K562 (cell line): ENCODE measurements around the gene ZNF487. TPM values are rescaled to one million over a fixed set of nuclear protein-coding genes. Genes with fewer than 3 reads are reported as not detected.

Experiments
- BHLHE40 ChIP-seq: IDR thresholded peaks from 2 replicates; pipeline ENCODE4 v1.6.1; 2011; ENCODE audit warnings: low read length, improper control_type of control experiment
- CSDE1 ChIP-seq, 2 experiments: fragments of 450-650 bp; IDR thresholded peaks; 2 replicates each; pipeline ENCODE4 v1.6.1; 2016; ENCODE audit warnings: mild to moderate bottlenecking in 1 of 2
- DNMT1 ChIP-seq: fragments of 450-650 bp; IDR thresholded peaks from 2 replicates; pipeline ENCODE4 v1.6.1; 2016; ENCODE audit warnings: antibody characterized with exemption, mild to moderate bottlenecking
- EGR1 ChIP-seq: fragments of 450-650 bp; conservative IDR thresholded peaks from 2 replicates; pipeline ENCODE4 v1.6.1; 2017; ENCODE audit warnings: mild to moderate bottlenecking
- IRF2 ChIP-seq: sonication (generic); formaldehyde crosslinking; IDR thresholded peaks from 2 replicates; pipeline ENCODE4 v1.8.1; 2022; ENCODE audit warnings: mild to moderate bottlenecking, missing genetic modification reagents
- KLF1 ChIP-seq: fragments of 450-650 bp; IDR thresholded peaks from 2 replicates; pipeline ENCODE4 v1.6.1; 2016; ENCODE audit warnings: missing genetic modification characterization, missing compliant biosample characterization
- NCOA2 ChIP-seq, 2 experiments: fragments of 450-650 bp; IDR thresholded peaks; 2 replicates each; pipeline ENCODE4 v1.6.1; 2018; ENCODE audit warnings: mild to moderate bottlenecking in 2 of 2, moderate library complexity in 1 of 2; ENCODE audit not compliant: partially characterized antibody in 2 of 2
- NFRKB ChIP-seq: fragments of 450-650 bp; IDR thresholded peaks from 2 replicates; pipeline ENCODE4 v1.6.1; 2016; ENCODE audit warnings: low read depth
- NFXL1 ChIP-seq: fragments of 450-650 bp; formaldehyde crosslinking; IDR thresholded peaks from 2 replicates; pipeline ENCODE4 v1.4.0; 2021; ENCODE audit warnings: mild to moderate bottlenecking
- PHF8 ChIP-seq: fragments of 200-600 bp; sonication (generic); IDR thresholded peaks from 2 replicates; pipeline ENCODE4 v1.6.1; 2012; ENCODE audit warnings: mixed run types, mild to moderate bottlenecking, inconsistent platforms, low read length, moderate library complexity, borderline replicate concordance
- SREBF2 ChIP-seq: sonication (generic); formaldehyde crosslinking; IDR thresholded peaks from 2 replicates; pipeline ENCODE4 v1.4.0; 2020; ENCODE audit warnings: mild to moderate bottlenecking, missing genetic modification reagents
- ZNF212 ChIP-seq: fragments of 450-650 bp; formaldehyde crosslinking; IDR thresholded peaks from 2 replicates; pipeline ENCODE4 v1.4.0; 2020; ENCODE audit warnings: mild to moderate bottlenecking
- ZNF3 ChIP-seq: fragments of 250-450 bp; sonication (Bioruptor Pico); IDR thresholded peaks from 2 replicates; pipeline ENCODE4 v1.5.0; 2021; ENCODE audit warnings: mild to moderate bottlenecking, moderate library complexity
- ZNF324 ChIP-seq: fragments of 250-450 bp; sonication (Bioruptor Pico); IDR thresholded peaks from 2 replicates; pipeline ENCODE4 v1.4.0; 2020; ENCODE audit warnings: mild to moderate bottlenecking
- ZNF699 ChIP-seq: fragments of 250-450 bp; sonication (Bioruptor Pico); IDR thresholded peaks from 2 replicates; pipeline ENCODE4 v1.8.0; 2021; ENCODE audit warnings: mild to moderate bottlenecking, moderate library complexity; ENCODE audit not compliant: insufficient replicate concordance
- polyA plus RNA-seq, 8 experiments: library from polyadenylated mRNA; depleted of rRNA in 4 of 8; stranded (reverse) in 5 of 8; unstranded in 3 of 8; fragments of >200 nt; fragmentation: Nextera tagmentation in 2 of 8; fragmentation: Illumina TruSeq in 1 of 8; extraction: Ambion mirVana in 2 of 8; extraction: Trizol in 1 of 8; gene quantifications; 2 replicates each; pipeline versions ENCODE4 v1.2.1 to v1.2.3, GENCODE V29; 2011 to 2014; ENCODE audit warnings: inconsistent platforms in 1 of 8, missing spikeins in 1 of 8
- total RNA-seq, 7 experiments: library from RNA; depleted of rRNA in 6 of 7; stranded (reverse); fragments of >200 nt in 6 of 7; fragmentation: Illumina TruSeq in 2 of 7; extraction: Trizol in 2 of 7; gene quantifications; 2 replicates each; pipeline versions ENCODE4 v1.2.1 to v1.2.3, GENCODE V29; 2011 to 2021; ENCODE audit warnings: low replicate concordance in 1 of 7
- TF ChIP-seq, protein P1 (sequence below): fragments of 450-650 bp; IDR thresholded peaks from 2 replicates; pipeline ENCODE4 v1.6.1; 2016; ENCODE audit warnings: antibody characterized with exemption
- TF ChIP-seq, protein P2 (sequence below): fragments of 450-650 bp; IDR thresholded peaks from 2 replicates; pipeline ENCODE4 v1.6.1; 2018; ENCODE audit not compliant: partially characterized antibody
- TF ChIP-seq, protein P3 (sequence below): sonication (generic); formaldehyde crosslinking; IDR thresholded peaks from 2 replicates; pipeline ENCODE4 v1.8.1; 2023; ENCODE audit warnings: mild to moderate bottlenecking, missing genetic modification reagents
- TF ChIP-seq, protein P4 (sequence below), 2 experiments: fragments of 450-650 bp in 1 of 2; sonication (generic) in 1 of 2; formaldehyde crosslinking in 1 of 2; IDR thresholded peaks in 1 of 2; conservative IDR thresholded peaks in 1 of 2; 2 replicates each; pipeline versions ENCODE4 v1.6.1 to v1.8.1; 2016 to 2023; ENCODE audit warnings: mild to moderate bottlenecking in 2 of 2, moderate library complexity in 2 of 2, inconsistent platforms in 1 of 2, missing genetic modification reagents in 1 of 2
- TF ChIP-seq, protein P5 (sequence below): fragments of 450-650 bp; IDR thresholded peaks from 2 replicates; pipeline ENCODE4 v1.6.1; 2016; ENCODE audit warnings: low read depth, mild to moderate bottlenecking, moderate library complexity

ZNF487 gene
- total and polyA plus RNA-seq, 9 of the 15 experiments (the other 6 are each of a cell fraction or from before 2014, with no cell fraction given): 1.9 to 6.5 (median 4.2) TPM

DNA sequence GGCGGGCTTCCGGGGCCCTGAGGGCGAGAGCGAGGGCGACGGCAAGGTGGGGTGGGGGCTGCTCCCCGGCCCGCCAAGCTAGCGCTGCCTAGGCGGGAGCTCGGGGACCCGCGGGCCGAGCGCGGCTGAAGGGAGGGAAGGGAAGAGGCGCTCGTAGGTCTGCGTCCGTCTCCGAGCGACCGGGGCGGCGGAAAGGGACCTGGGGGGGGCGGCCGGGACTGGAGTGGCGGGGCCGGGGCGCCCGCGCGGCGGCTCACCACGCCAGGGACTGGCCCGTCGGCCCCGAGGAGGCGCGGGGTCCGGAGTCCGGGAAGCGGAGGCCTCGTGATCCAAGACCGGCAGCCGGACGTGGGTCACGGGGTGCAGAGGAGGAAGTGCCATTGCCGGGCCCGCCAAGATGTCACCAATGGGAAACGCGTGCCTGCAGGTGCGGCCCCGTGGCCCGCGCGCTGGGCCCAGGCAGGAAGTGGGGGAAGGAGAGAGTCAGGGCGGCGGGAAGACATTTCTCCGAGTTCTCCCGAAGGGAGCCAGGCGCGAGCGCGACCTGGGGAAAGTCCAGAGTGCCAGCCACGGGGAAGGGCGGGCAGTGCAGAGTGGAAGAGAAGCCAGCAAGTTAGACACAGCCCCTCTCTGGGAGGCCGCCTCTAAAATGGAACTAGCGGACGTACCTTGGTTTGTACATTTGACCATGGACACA lies 39.8 kb upstream of the ZNF487 start (continued):
- TF ChIP-seq, protein P1, sequence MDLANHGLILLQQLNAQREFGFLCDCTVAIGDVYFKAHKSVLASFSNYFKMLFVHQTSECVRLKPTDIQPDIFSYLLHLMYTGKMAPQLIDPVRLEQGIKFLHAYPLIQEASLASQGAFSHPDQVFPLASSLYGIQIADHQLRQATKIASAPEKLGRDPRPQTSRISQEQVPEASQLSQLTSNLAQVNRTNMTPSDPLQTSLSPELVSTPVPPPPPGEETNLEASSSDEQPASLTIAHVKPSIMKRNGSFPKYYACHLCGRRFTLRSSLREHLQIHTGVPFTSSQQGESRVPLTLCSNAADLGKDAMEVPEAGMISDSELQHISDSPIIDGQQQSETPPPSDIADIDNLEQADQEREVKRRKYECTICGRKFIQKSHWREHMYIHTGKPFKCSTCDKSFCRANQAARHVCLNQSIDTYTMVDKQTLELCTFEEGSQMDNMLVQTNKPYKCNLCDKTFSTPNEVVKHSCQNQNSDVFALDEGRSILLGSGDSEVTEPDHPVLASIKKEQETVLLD: no peak
- TF ChIP-seq ZNF212 (CRISPR knock-in tag): no peak
- peak; percentile 96 for TF ChIP-seq NFRKB
- no peak for TF ChIP-seq DNMT1
- no peak; the same call in 1 of the 2 replicates for TF ChIP-seq EGR1
- no peak for TF ChIP-seq NFXL1
- TF ChIP-seq, protein P2, sequence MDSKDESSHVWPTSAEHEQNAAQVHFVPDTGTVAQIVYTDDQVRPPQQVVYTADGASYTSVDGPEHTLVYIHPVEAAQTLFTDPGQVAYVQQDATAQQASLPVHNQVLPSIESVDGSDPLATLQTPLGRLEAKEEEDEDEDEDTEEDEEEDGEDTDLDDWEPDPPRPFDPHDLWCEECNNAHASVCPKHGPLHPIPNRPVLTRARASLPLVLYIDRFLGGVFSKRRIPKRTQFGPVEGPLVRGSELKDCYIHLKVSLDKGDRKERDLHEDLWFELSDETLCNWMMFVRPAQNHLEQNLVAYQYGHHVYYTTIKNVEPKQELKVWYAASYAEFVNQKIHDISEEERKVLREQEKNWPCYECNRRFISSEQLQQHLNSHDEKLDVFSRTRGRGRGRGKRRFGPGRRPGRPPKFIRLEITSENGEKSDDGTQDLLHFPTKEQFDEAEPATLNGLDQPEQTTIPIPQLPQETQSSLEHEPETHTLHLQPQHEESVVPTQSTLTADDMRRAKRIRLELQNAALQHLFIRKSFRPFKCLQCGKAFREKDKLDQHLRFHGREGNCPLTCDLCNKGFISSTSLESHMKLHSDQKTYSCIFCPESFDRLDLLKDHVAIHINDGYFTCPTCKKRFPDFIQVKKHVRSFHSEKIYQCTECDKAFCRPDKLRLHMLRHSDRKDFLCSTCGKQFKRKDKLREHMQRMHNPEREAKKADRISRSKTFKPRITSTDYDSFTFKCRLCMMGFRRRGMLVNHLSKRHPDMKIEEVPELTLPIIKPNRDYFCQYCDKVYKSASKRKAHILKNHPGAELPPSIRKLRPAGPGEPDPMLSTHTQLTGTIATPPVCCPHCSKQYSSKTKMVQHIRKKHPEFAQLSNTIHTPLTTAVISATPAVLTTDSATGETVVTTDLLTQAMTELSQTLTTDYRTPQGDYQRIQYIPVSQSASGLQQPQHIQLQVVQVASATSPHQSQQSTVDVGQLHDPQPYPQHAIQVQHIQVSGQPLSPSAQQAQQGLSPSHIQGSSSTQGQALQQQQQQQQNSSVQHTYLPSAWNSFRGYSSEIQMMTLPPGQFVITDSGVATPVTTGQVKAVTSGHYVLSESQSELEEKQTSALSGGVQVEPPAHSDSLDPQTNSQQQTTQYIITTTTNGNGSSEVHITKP: peak; percentile 13
- no peak for TF ChIP-seq NCOA2 (IDR thresholded peaks at IDR 0.05; ENCODE audit: partially characterized antibody in 2 of 2)
- TF ChIP-seq, protein P3, sequence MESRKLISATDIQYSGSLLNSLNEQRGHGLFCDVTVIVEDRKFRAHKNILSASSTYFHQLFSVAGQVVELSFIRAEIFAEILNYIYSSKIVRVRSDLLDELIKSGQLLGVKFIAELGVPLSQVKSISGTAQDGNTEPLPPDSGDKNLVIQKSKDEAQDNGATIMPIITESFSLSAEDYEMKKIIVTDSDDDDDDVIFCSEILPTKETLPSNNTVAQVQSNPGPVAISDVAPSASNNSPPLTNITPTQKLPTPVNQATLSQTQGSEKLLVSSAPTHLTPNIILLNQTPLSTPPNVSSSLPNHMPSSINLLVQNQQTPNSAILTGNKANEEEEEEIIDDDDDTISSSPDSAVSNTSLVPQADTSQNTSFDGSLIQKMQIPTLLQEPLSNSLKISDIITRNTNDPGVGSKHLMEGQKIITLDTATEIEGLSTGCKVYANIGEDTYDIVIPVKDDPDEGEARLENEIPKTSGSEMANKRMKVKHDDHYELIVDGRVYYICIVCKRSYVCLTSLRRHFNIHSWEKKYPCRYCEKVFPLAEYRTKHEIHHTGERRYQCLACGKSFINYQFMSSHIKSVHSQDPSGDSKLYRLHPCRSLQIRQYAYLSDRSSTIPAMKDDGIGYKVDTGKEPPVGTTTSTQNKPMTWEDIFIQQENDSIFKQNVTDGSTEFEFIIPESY (CRISPR knock-in tag): peak; percentile 97
- no peak for TF ChIP-seq SREBF2
- peak; percentile 98 for TF ChIP-seq BHLHE40
- TF ChIP-seq IRF2: no peak
- TF ChIP-seq PHF8: peak; percentile 62; the same call in 1 of the 2 replicates
- TF ChIP-seq, protein P4, sequence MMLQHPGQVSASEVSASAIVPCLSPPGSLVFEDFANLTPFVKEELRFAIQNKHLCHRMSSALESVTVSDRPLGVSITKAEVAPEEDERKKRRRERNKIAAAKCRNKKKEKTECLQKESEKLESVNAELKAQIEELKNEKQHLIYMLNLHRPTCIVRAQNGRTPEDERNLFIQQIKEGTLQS (IDR thresholded peaks at IDR 0.05): 0 out of 2 replicates have a peak, but pooled peaks have one; percentile 16
- TF ChIP-seq, protein P4 (CRISPR knock-in tag; conservative IDR thresholded peaks at IDR 0.05): 0 out of 2 replicates have a peak, but pooled peaks have one; percentile 38
- peak; percentile 55; the same call in 1 of the 2 replicates for TF ChIP-seq KLF1 (tag)
- TF ChIP-seq, protein P5, sequence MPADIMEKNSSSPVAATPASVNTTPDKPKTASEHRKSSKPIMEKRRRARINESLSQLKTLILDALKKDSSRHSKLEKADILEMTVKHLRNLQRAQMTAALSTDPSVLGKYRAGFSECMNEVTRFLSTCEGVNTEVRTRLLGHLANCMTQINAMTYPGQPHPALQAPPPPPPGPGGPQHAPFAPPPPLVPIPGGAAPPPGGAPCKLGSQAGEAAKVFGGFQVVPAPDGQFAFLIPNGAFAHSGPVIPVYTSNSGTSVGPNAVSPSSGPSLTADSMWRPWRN: peak; percentile 64; the same call in 1 of the 2 replicates
- no peak for TF ChIP-seq ZNF324 (CRISPR knock-in tag)
- no peak for TF ChIP-seq ZNF699
- no peak for TF ChIP-seq CSDE1 (IDR thresholded peaks at IDR 0.05)
- no peak for TF ChIP-seq ZNF3 (CRISPR knock-in tag)
